Measurements from ENCODE around the gene B4GALNT2.

- no peak for TF ChIP-seq ATOH8 (CRISPR knock-in tag; IDR thresholded peaks at IDR 0.05; ENCODE audit: low read depth)
- TF ChIP-seq CTCF (IDR thresholded peaks at IDR 0.05), result no peak
- TF ChIP-seq KDM1A (IDR thresholded peaks at IDR 0.05; ENCODE audit: low read depth), result no peak
- TF ChIP-seq POLR2A (IDR thresholded peaks at IDR 0.05; ENCODE audit: low read length), result no peak
- TF ChIP-seq RAD21 (conservative IDR thresholded peaks at IDR 0.05 in 1 of 2, IDR thresholded peaks at IDR 0.05 in 1 of 2), result no peak
- no peak for TF ChIP-seq CBX8 (IDR thresholded peaks at IDR 0.05)
- TF ChIP-seq PBX3 (IDR thresholded peaks at IDR 0.05), result no peak
- TF ChIP-seq HMGXB4 (CRISPR knock-in tag; IDR thresholded peaks at IDR 0.05; ENCODE audit: borderline replicate concordance), result no peak
- TF ChIP-seq GATA3 (IDR thresholded peaks at IDR 0.05; ENCODE audit: borderline replicate concordance), result no peak
Observed at GRCh38 chr17:49225554-49226236, 93.1 kb downstream of the B4GALNT2 start.

All from A549 (cell line).